Fibroblast of lung (primary cell): ENCODE results near the gene LARP1.

ENCODE experiments used
- EZH2 ChIP-seq: IDR thresholded peaks from 2 replicates; pipeline ENCODE4 v1.5.1; 2012; ENCODE audit warnings: low read length, control low read depth, mild to moderate bottlenecking; ENCODE audit errors: missing control alignments
- TF ChIP-seq, protein P1 (sequence below), 2 donors: IDR thresholded peaks in 1 of 2; conservative IDR thresholded peaks in 1 of 2; 1 replicate in 1 of 2; 2 replicates in 1 of 2; pipeline ENCODE4 v1.5.1; 2011 to 2012; ENCODE audit warnings: low read length in 2 of 2, control low read depth in 1 of 2, inconsistent platforms in 1 of 2, low read depth in 1 of 2, mild to moderate bottlenecking in 1 of 2

- TF ChIP-seq, protein P1, sequence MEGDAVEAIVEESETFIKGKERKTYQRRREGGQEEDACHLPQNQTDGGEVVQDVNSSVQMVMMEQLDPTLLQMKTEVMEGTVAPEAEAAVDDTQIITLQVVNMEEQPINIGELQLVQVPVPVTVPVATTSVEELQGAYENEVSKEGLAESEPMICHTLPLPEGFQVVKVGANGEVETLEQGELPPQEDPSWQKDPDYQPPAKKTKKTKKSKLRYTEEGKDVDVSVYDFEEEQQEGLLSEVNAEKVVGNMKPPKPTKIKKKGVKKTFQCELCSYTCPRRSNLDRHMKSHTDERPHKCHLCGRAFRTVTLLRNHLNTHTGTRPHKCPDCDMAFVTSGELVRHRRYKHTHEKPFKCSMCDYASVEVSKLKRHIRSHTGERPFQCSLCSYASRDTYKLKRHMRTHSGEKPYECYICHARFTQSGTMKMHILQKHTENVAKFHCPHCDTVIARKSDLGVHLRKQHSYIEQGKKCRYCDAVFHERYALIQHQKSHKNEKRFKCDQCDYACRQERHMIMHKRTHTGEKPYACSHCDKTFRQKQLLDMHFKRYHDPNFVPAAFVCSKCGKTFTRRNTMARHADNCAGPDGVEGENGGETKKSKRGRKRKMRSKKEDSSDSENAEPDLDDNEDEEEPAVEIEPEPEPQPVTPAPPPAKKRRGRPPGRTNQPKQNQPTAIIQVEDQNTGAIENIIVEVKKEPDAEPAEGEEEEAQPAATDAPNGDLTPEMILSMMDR (conservative IDR thresholded peaks at IDR 0.05 in 1 of 2, IDR thresholded peaks at IDR 0.05 in 1 of 2; ENCODE audit: low read depth in 1 of 2, low read length in 2 of 2): no peak
- no peak for TF ChIP-seq EZH2
These were observed 31.2 kb downstream of the LARP1 start for GRCh38 chr5:154786414-154786813.
